Measurements from ENCODE around the gene RASSF10.

DNA sequence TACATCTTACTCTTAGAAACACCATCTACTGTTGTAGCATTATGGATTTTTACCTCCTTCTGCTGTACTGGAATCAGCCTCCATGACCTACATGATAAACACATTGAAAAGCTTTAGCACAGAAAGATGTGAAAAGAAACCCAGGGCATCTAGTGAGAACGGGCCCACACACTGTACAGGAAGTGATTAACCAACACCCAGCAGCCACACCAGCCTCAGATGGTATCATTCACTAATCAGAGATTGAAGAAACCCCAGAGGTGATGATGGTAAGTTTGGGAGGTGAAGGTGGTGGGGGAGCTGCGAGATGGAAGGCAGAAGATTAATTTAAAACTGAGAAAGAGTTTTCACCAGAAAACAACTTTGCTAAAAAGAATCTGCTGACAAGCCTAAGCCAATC is 46.1 kb downstream of the RASSF10 start:
- TF ChIP-seq EZH2 (IDR thresholded peaks at IDR 0.05; ENCODE audit: borderline replicate concordance, insufficient read depth, low read depth, low read length, poor library complexity, severe bottlenecking): no peak
- TF ChIP-seq, protein P1, sequence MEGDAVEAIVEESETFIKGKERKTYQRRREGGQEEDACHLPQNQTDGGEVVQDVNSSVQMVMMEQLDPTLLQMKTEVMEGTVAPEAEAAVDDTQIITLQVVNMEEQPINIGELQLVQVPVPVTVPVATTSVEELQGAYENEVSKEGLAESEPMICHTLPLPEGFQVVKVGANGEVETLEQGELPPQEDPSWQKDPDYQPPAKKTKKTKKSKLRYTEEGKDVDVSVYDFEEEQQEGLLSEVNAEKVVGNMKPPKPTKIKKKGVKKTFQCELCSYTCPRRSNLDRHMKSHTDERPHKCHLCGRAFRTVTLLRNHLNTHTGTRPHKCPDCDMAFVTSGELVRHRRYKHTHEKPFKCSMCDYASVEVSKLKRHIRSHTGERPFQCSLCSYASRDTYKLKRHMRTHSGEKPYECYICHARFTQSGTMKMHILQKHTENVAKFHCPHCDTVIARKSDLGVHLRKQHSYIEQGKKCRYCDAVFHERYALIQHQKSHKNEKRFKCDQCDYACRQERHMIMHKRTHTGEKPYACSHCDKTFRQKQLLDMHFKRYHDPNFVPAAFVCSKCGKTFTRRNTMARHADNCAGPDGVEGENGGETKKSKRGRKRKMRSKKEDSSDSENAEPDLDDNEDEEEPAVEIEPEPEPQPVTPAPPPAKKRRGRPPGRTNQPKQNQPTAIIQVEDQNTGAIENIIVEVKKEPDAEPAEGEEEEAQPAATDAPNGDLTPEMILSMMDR (IDR thresholded peaks at IDR 0.05): no peak

Data from B cell (primary cell).